GM12878 (cell line): ENCODE results near the gene GDAP1L1. TPM values are rescaled to one million over a fixed set of nuclear protein-coding genes. Genes with fewer than 3 reads are reported as not detected.

Source experiments
- ATAC-seq: fragments of 200-7000 bp; cut with Tn5 transposase; 3 replicates; pipeline ENCODE4 v1.9.1; 2020; ENCODE audit warnings: mild to moderate bottlenecking, moderate library complexity
- BruUV-seq: library from RNA; stranded (reverse); fragments of 400-500 nt; replicated peaks from 2 replicates; lab custom pipeline; 2021; lab: Mats Ljungman, UMichigan
- CTCF ChIA-PET: fragments of 300-600 bp; sonication (Branson Sonifier 250); formaldehyde crosslinking; extraction: SDS; loops from one replicate; lab custom pipeline; 2021; ENCODE audit warnings: inconsistent platforms; lab: Yijun Ruan, JAX
- POLR2A ChIA-PET: fragments of 350-600 bp; formaldehyde crosslinking; extraction: SDS; loops from one replicate; lab custom pipeline; 2021; ENCODE audit warnings: inconsistent platforms; lab: Charles Lee
- RAD21 ChIA-PET: fragments of 300-600 bp; sonication (Branson Sonifier 250); formaldehyde crosslinking; loops from one replicate; lab custom pipeline; 2023; ENCODE audit warnings: antibody characterized with exemption; ENCODE audit not compliant: unreplicated experiment; lab: Charles Lee
- SMC1A ChIA-PET: fragments of 300-600 bp; sonication (Branson Sonifier 250); formaldehyde crosslinking; loops from one replicate; lab custom pipeline; 2023; ENCODE audit not compliant: unreplicated experiment, uncharacterized antibody; lab: Charles Lee
- DNase-seq: peaks from one replicate; pipeline ENCODE4 v3.0.0-alpha.2; 2011; ENCODE audit warnings: low read depth, low spot score
- FAIRE-seq: peaks from 3 replicates; lab custom pipeline; 2011; peaks lifted over from hg19 to GRCh38; lab: Jason Lieb, UNC
- H2AFZ ChIP-seq: 2 replicates; pipeline ENCODE4 v1.6.0; 2011; ENCODE audit warnings: low read depth, low read length, control low read depth; ENCODE audit not compliant: control insufficient read depth
- H3K27ac ChIP-seq: 2 replicates; pipeline ENCODE4 v1.5.1; 2011; ENCODE audit warnings: control low read depth; ENCODE audit not compliant: control insufficient read depth, insufficient read depth
- H3K27me3 ChIP-seq, 2 experiments: replicated peaks in 1 of 2; 2 replicates each; pipeline versions ENCODE4 v1.6.0 to v1.6.1; 2011; ENCODE audit warnings: low read length in 1 of 2; ENCODE audit not compliant: control insufficient read depth in 2 of 2, insufficient read depth in 2 of 2
- H3K36me3 ChIP-seq, 2 experiments: 2 replicates each; pipeline ENCODE4 v1.5.1; 2011; ENCODE audit warnings: low read length in 1 of 2; ENCODE audit not compliant: control insufficient read depth in 2 of 2, insufficient read depth in 2 of 2
- H3K4me1 ChIP-seq: 2 replicates; pipeline ENCODE4 v1.6.1; 2011; ENCODE audit warnings: mild to moderate bottlenecking, low read length, moderate library complexity, mixed read lengths; ENCODE audit not compliant: control insufficient read depth, insufficient read depth
- H3K4me2 ChIP-seq: 2 replicates; pipeline ENCODE4 v1.6.0; 2011; ENCODE audit warnings: control low read depth; ENCODE audit not compliant: control insufficient read depth, insufficient read depth
- H3K4me3 ChIP-seq: fragments of 200-600 bp; sonication (generic); 2 replicates; pipeline ENCODE4 v1.5.1; 2016
- H3K79me2 ChIP-seq: 2 replicates; pipeline ENCODE4 v1.6.0; 2011; ENCODE audit warnings: low read length; ENCODE audit not compliant: control insufficient read depth, insufficient read depth
- H3K9ac ChIP-seq: 2 replicates; pipeline ENCODE4 v1.8.0; 2011; ENCODE audit warnings: low read length, control low read depth, mixed read lengths; ENCODE audit not compliant: control insufficient read depth, insufficient read depth
- H3K9me3 ChIP-seq: replicated peaks from 3 replicates; pipeline ENCODE4 v1.5.1; 2011; ENCODE audit warnings: mild to moderate bottlenecking, low read length; ENCODE audit not compliant: control insufficient read depth, insufficient read depth
- H4K20me1 ChIP-seq: 2 replicates; pipeline ENCODE4 v1.6.0; 2011; ENCODE audit not compliant: control insufficient read depth, insufficient read depth
- PBX3 ChIP-seq: IDR thresholded peaks from 2 replicates; pipeline ENCODE4 v1.6.1; 2011; ENCODE audit warnings: mild to moderate bottlenecking, low read depth, low read length, moderate library complexity; ENCODE audit not compliant: insufficient replicate concordance
- ZBTB11 ChIP-seq: fragments of 450-650 bp; formaldehyde crosslinking; IDR thresholded peaks from 2 replicates; pipeline ENCODE4 v1.5.0; 2022; ENCODE audit warnings: mild to moderate bottlenecking, missing genetic modification characterization
- WGBS: methylation state at CpG from one replicate; pipeline ENCODE4 v1.1.6; 2016; ENCODE audit warnings: low lambda C conversion rate; ENCODE audit not compliant: insufficient replicate concordance, insufficient coverage; ENCODE audit errors: missing lambda C conversion rate; 5-methylcytosine and 5-hydroxymethylcytosine counted together
- in situ Hi-C: fragments of 300-500 bp; cut with MboI; formaldehyde crosslinking; loops from 9 replicates; pipeline ENCODE4 v1.14.3; 2018; ENCODE audit warnings: mixed read lengths
- intact Hi-C: fragments of 100-400 bp; cut with micrococcal nuclease; formaldehyde crosslinking; loops from one replicate; pipeline ENCODE4 v1.14.2; 2022; ENCODE audit not compliant: unreplicated experiment
- polyA plus RNA-seq, 11 experiments: library from polyadenylated mRNA; depleted of rRNA in 4 of 11; unstranded in 6 of 11; stranded (reverse) in 5 of 11; fragments of >200 nt; fragmentation: Nextera tagmentation in 4 of 11; fragmentation: Illumina TruSeq in 1 of 11; extraction: Ambion mirVana in 4 of 11; extraction: Trizol in 1 of 11; gene quantifications; 1 replicate in 1 of 11; 2 replicates in 10 of 11; pipeline versions ENCODE4 v1.2.1 to v1.2.3, GENCODE V29; 2011 to 2016; ENCODE audit warnings: inconsistent platforms in 2 of 11, missing spikeins in 2 of 11, low read depth in 1 of 11
- total RNA-seq, 4 experiments: library from RNA; depleted of rRNA in 3 of 4; stranded (reverse); fragments of >200 nt in 3 of 4; fragmentation: Illumina TruSeq in 1 of 4; extraction: Trizol in 1 of 4; gene quantifications; 2 replicates each; pipeline versions ENCODE4 v1.2.1 to v1.2.3, GENCODE V29; 2013 to 2021

Gene GDAP1L1
- total and polyA plus RNA-seq, 10 of the 15 experiments (the other 5 are each of a cell fraction or from before 2014, with no cell fraction given), result 0.08 to 0.38 TPM; not detected in 8

- Histone ChIP-seq H3K36me3 (no peaks in the 10 kb centered on the region), H3K4me2 (no peak overlapping the region), H3K4me1 (no peaks in the 10 kb centered on the region), H3K9me3 (no peaks in the 10 kb centered on the region), H3K9ac (no peak overlapping the region), H2AFZ (no peak overlapping the region), H3K79me2 (no peaks in the 10 kb centered on the region), H3K27ac (no peak overlapping the region), H3K4me3 (no peak overlapping the region), H4K20me1 (no peaks in the 10 kb centered on the region), H3K27me3 (no peaks in the 10 kb centered on the region)
- ATAC-seq, result no peak
- POLR2A ChIA-PET, result no interaction called here
- SMC1A ChIA-PET, result no interaction called here
- CTCF ChIA-PET, result no interaction called here
- FAIRE-seq, result no peak
- no TSS peak for BruUV-seq
- WGBS, result 61% methylated on average over 19 of the region's 21 CpGs
- intact Hi-C loops (no loop called here), in situ Hi-C loops (no loop called here)
- no peak for DNase-seq
- TF ChIP-seq PBX3 (peak; percentile 54), ZBTB11 (CRISPR knock-in tag) (no peak)
- RAD21 ChIA-PET, result no interaction called here
These were observed 9.9 kb downstream of the GDAP1L1 start for GRCh38 chr20:44256961-44257360.
